Activated T-cell treated with anti-CD3 and anti-CD28 coated beads, Interleukin-2, amount 50 U/mL, for 24 hours (primary cell): ENCODE measurements around the gene STYXL2.
A peak's percentile ranks its signal among the peaks of the same experiment; 100 is the strongest.

ENCODE experiments used
- DNase-seq: peaks from one replicate; pipeline ENCODE4 v3.0.0-alpha.2; 2020
- H3K27ac Mint-ChIP-seq: 2 replicates; pipeline ENCODE4 v1.8.0; 2020; ENCODE audit warnings: mild to moderate bottlenecking, mixed read lengths
- H3K27me3 Mint-ChIP-seq: 2 replicates; pipeline ENCODE4 v1.8.0; 2020; ENCODE audit warnings: mixed read lengths
- H3K36me3 Mint-ChIP-seq: 2 replicates; pipeline ENCODE4 v1.8.0; 2020; ENCODE audit warnings: low read depth, mixed read lengths
- H3K4me1 Mint-ChIP-seq: 2 replicates; pipeline ENCODE4 v1.8.0; 2020; ENCODE audit warnings: low read depth, mixed read lengths
- H3K4me3 Mint-ChIP-seq: 2 replicates; pipeline ENCODE4 v1.8.0; 2020; ENCODE audit warnings: mild to moderate bottlenecking, moderate library complexity, mixed read lengths
- H3K9me3 Mint-ChIP-seq: 2 replicates; pipeline ENCODE4 v1.8.0; 2020; ENCODE audit warnings: mixed read lengths

STYXL2 gene

GRCh38 chr1:167093846-167094516, at the start of gene STYXL2:
Gene STYXL2, plus strand, starts transcription at chr1:167094075. Its CDS starts 775 bp downstream, at chr1:167094850.
- Mint-ChIP-seq H3K4me1 (peaks cover 30% of the 10 kb centered on the region), H3K36me3 (no peaks in the 10 kb centered on the region), H3K27me3 (no peaks in the 10 kb centered on the region), H3K4me3 (no peak within 1 kb of the TSS), H3K27ac (no peak within 1 kb of the TSS), H3K9me3 (no peaks in the 10 kb centered on the region)
- DNase-seq: no peak

GRCh38 chr1:167051907-167052306, 42.0 kb upstream of the STYXL2 start:
- Mint-ChIP-seq H3K27ac (no peak overlapping the region), H3K4me1 (no peaks in the 10 kb centered on the region), H3K27me3 (no peaks in the 10 kb centered on the region), H3K4me3 (no peak overlapping the region), H3K36me3 (no peaks in the 10 kb centered on the region), H3K9me3 (no peaks in the 10 kb centered on the region)
- DNase-seq: no peak

- no peak overlapping the region for H3K27ac Mint-ChIP-seq
- H3K4me1 Mint-ChIP-seq: no peaks in the 10 kb centered on the region
- no peaks in the 10 kb centered on the region for H3K36me3 Mint-ChIP-seq
- DNase-seq: no peak
- H3K27me3 Mint-ChIP-seq: no peaks in the 10 kb centered on the region
- H3K4me3 Mint-ChIP-seq: no peak overlapping the region
- no peaks in the 10 kb centered on the region for H3K9me3 Mint-ChIP-seq
These were observed 41.5 kb upstream of the STYXL2 start for GRCh38 chr1:167052389-167052788.

GRCh38 chr1:167054531-167054930, 39.3 kb upstream of the STYXL2 start:
- no peaks in the 10 kb centered on the region for H3K36me3 Mint-ChIP-seq
- no peaks in the 10 kb centered on the region for H3K27me3 Mint-ChIP-seq
- DNase-seq: no peak
- no peak overlapping the region for H3K4me3 Mint-ChIP-seq
- no peaks in the 10 kb centered on the region for H3K9me3 Mint-ChIP-seq
- peaks cover 8% of the 10 kb centered on the region for H3K4me1 Mint-ChIP-seq
- H3K27ac Mint-ChIP-seq: no peak overlapping the region

GRCh38 chr1:167054946-167055630, 38.8 kb upstream of the STYXL2 start:
- H3K27me3 Mint-ChIP-seq: no peaks in the 10 kb centered on the region

GRCh38 chr1:167056529-167057231, 37.2 kb upstream of the STYXL2 start:
- DNase-seq: no peak
- no peaks in the 10 kb centered on the region for H3K36me3 Mint-ChIP-seq
- H3K9me3 Mint-ChIP-seq: no peaks in the 10 kb centered on the region
- no peaks in the 10 kb centered on the region for H3K27me3 Mint-ChIP-seq
- H3K4me3 Mint-ChIP-seq: no peak overlapping the region
- H3K27ac Mint-ChIP-seq: no peak overlapping the region
- H3K4me1 Mint-ChIP-seq: peaks cover 8% of the 10 kb centered on the region

More at GRCh38 chr1:167054946-167055630, 38.8 kb upstream of the STYXL2 start:
- Mint-ChIP-seq H3K27ac (no peak overlapping the region), H3K4me3 (no peak overlapping the region), H3K9me3 (no peaks in the 10 kb centered on the region), H3K36me3 (no peaks in the 10 kb centered on the region), H3K4me1 (peaks cover 8% of the 10 kb centered on the region)
- DNase-seq: no peak

- H3K27me3 Mint-ChIP-seq: no peaks in the 10 kb centered on the region
- H3K27ac Mint-ChIP-seq: no peak overlapping the region
- no peak overlapping the region for H3K4me3 Mint-ChIP-seq
- DNase-seq: no peak
- peaks cover 8% of the 10 kb centered on the region for H3K4me1 Mint-ChIP-seq
- no peaks in the 10 kb centered on the region for H3K9me3 Mint-ChIP-seq
- H3K36me3 Mint-ChIP-seq: no peaks in the 10 kb centered on the region
These were observed 36.6 kb upstream of the STYXL2 start for GRCh38 chr1:167057241-167057688.

- Mint-ChIP-seq H3K27ac (peak overlapping the region; percentile 82), H3K36me3 (no peaks in the 10 kb centered on the region), H3K4me1 (peaks cover 8% of the 10 kb centered on the region), H3K9me3 (no peaks in the 10 kb centered on the region), H3K27me3 (no peaks in the 10 kb centered on the region), H3K4me3 (no peak overlapping the region)
- DNase-seq: peak; percentile 87
These were observed 34.6 kb upstream of the STYXL2 start for GRCh38 chr1:167059045-167059808.

GRCh38 chr1:167059809-167060107, 34.1 kb upstream of the STYXL2 start:
- H3K27me3 Mint-ChIP-seq: no peaks in the 10 kb centered on the region
- no peak overlapping the region for H3K27ac Mint-ChIP-seq
- H3K9me3 Mint-ChIP-seq: no peaks in the 10 kb centered on the region
- H3K36me3 Mint-ChIP-seq: no peaks in the 10 kb centered on the region
- no peak overlapping the region for H3K4me3 Mint-ChIP-seq
- peaks cover 8% of the 10 kb centered on the region for H3K4me1 Mint-ChIP-seq
- DNase-seq: no peak

GRCh38 chr1:167060141-167061072, 33.5 kb upstream of the STYXL2 start:
- H3K27me3 Mint-ChIP-seq: no peaks in the 10 kb centered on the region
- no peak overlapping the region for H3K4me3 Mint-ChIP-seq
- no peaks in the 10 kb centered on the region for H3K9me3 Mint-ChIP-seq
- peak overlapping the region; percentile 1 for H3K27ac Mint-ChIP-seq
- H3K36me3 Mint-ChIP-seq: no peaks in the 10 kb centered on the region
- DNase-seq: no peak
- H3K4me1 Mint-ChIP-seq: peaks cover 8% of the 10 kb centered on the region

- no peak for DNase-seq
- H3K27me3 Mint-ChIP-seq: no peaks in the 10 kb centered on the region
- no peak overlapping the region for H3K4me3 Mint-ChIP-seq
- no peaks in the 10 kb centered on the region for H3K9me3 Mint-ChIP-seq
- H3K36me3 Mint-ChIP-seq: no peaks in the 10 kb centered on the region
- peak overlapping the region; percentile 1 for H3K27ac Mint-ChIP-seq
- peaks cover 8% of the 10 kb centered on the region for H3K4me1 Mint-ChIP-seq
These were observed 32.8 kb upstream of the STYXL2 start for GRCh38 chr1:167061073-167061464.

- Mint-ChIP-seq H3K4me1 (peaks cover 3% of the 10 kb centered on the region), H3K9me3 (no peaks in the 10 kb centered on the region), H3K27me3 (no peaks in the 10 kb centered on the region), H3K4me3 (no peak overlapping the region), H3K36me3 (no peaks in the 10 kb centered on the region), H3K27ac (no peak overlapping the region)
- no peak for DNase-seq
These were observed 29.3 kb upstream of the STYXL2 start for GRCh38 chr1:167064621-167065020.

GRCh38 chr1:167065471-167065870, 28.4 kb upstream of the STYXL2 start:
- no peaks in the 10 kb centered on the region for H3K36me3 Mint-ChIP-seq
- H3K27me3 Mint-ChIP-seq: no peaks in the 10 kb centered on the region
- no peaks in the 10 kb centered on the region for H3K9me3 Mint-ChIP-seq
- H3K27ac Mint-ChIP-seq: no peak overlapping the region
- peaks cover 3% of the 10 kb centered on the region for H3K4me1 Mint-ChIP-seq
- H3K4me3 Mint-ChIP-seq: no peak overlapping the region
- DNase-seq: no peak
